A673 (cell line): ENCODE measurements around the gene CCDC116. TPM values are rescaled to one million over a fixed set of nuclear protein-coding genes. Genes with fewer than 3 reads are reported as not detected.

Source experiments
- BruUV-seq: library from RNA; stranded (reverse); fragments of 400-500 nt; replicated peaks from 2 replicates; lab custom pipeline; 2021; lab: Mats Ljungman, UMichigan
- CTCF ChIA-PET: fragments of 300-600 bp; sonication (Branson Sonifier 250); formaldehyde crosslinking; loops from one replicate; lab custom pipeline; 2022; ENCODE audit warnings: antibody characterized with exemption; lab: Charles Lee
- POLR2A ChIA-PET: fragments of 300-600 bp; sonication (Branson Sonifier 250); formaldehyde crosslinking; loops from one replicate; lab custom pipeline; 2022; ENCODE audit warnings: antibody characterized with exemption; ENCODE audit not compliant: low non-redundant PET; lab: Charles Lee
- DNase-seq: peaks from one replicate; pipeline ENCODE4 v3.0.0-alpha.2; 2015; ENCODE audit warnings: low spot score
- H3K27ac ChIP-seq: fragments of 200-600 bp; sonication (generic); 2 replicates; pipeline ENCODE4 v1.5.1; 2016; ENCODE audit warnings: mixed run types, low read depth, mild to moderate bottlenecking, mixed read lengths, antibody characterized with exemption, low read length; ENCODE audit not compliant: poor library complexity, severe bottlenecking
- H3K27me3 ChIP-seq: fragments of 200-600 bp; sonication (generic); replicated peaks from 2 replicates; pipeline ENCODE4 v1.6.1; 2017; ENCODE audit warnings: mixed run types, low read depth, mild to moderate bottlenecking, mixed read lengths, antibody characterized with exemption, low read length; ENCODE audit not compliant: insufficient read depth, poor library complexity
- H3K36me3 ChIP-seq: fragments of 200-600 bp; sonication (generic); 2 replicates; pipeline ENCODE4 v1.6.1; 2016; ENCODE audit warnings: mixed run types, mild to moderate bottlenecking, mixed read lengths, antibody characterized with exemption, low read length; ENCODE audit not compliant: insufficient read depth, poor library complexity, severe bottlenecking
- H3K4me1 ChIP-seq: fragments of 200-600 bp; sonication (generic); 2 replicates; pipeline ENCODE4 v1.6.1; 2017; ENCODE audit warnings: mixed run types, mild to moderate bottlenecking, mixed read lengths, antibody characterized with exemption, low read length; ENCODE audit not compliant: insufficient read depth, poor library complexity, severe bottlenecking
- H3K4me3 ChIP-seq: fragments of 200-600 bp; sonication (generic); 2 replicates; pipeline ENCODE4 v1.5.1; 2016; ENCODE audit warnings: low read depth, mixed run types, mild to moderate bottlenecking, mixed read lengths, low read length; ENCODE audit not compliant: poor library complexity, severe bottlenecking
- H3K9me3 ChIP-seq: fragments of 200-600 bp; sonication (generic); 2 replicates; pipeline ENCODE4 v1.6.1; 2016; ENCODE audit warnings: mixed run types, low read depth, mild to moderate bottlenecking, mixed read lengths, antibody characterized with exemption, low read length; ENCODE audit not compliant: poor library complexity, severe bottlenecking
- EZH2 ChIP-seq: fragments of 200-600 bp; sonication (generic); IDR thresholded peaks from 2 replicates; pipeline ENCODE4 v1.6.1; 2017; ENCODE audit warnings: borderline replicate concordance, low read depth, mild to moderate bottlenecking, mixed read lengths, antibody characterized with exemption, low read length; ENCODE audit not compliant: poor library complexity, severe bottlenecking
- intact Hi-C: fragments of 100-400 bp; cut with micrococcal nuclease; formaldehyde crosslinking; loops from one replicate; pipeline ENCODE4 v1.10.0; 2022; ENCODE audit not compliant: unreplicated experiment
- total RNA-seq: library from RNA; stranded (reverse); gene quantifications from 2 replicates; pipeline ENCODE4 v1.2.3, GENCODE V29; 2021
- TF ChIP-seq, protein P1 (sequence below): fragments of 300-800, 200-600 bp; sonication (generic); conservative IDR thresholded peaks from 2 replicates; pipeline ENCODE4 v1.5.1; 2017; ENCODE audit warnings: low read depth, mild to moderate bottlenecking, antibody characterized with exemption, low read length, moderate library complexity, mixed read lengths

The CCDC116 gene
- total RNA-seq, 1 experiment from 2014 or later, result 1.3 TPM

- H3K27me3 ChIP-seq, result no peaks in the 10 kb centered on the region
- peak overlapping the region; percentile 60 for H3K27ac ChIP-seq
- H3K9me3 ChIP-seq, result no peaks in the 10 kb centered on the region
- ChIA-PET CTCF (interaction anchor here (0.7 kb wide), 2 partner anchors 11 kb away, joined by 3 to 4 read pairs; no protein-coding TSS in a partner anchor), POLR2A (no interaction called here)
- DNase-seq, result peak; percentile 85
- H3K4me3 ChIP-seq, result peak overlapping the region; percentile 59
- H3K4me1 ChIP-seq, result no peaks in the 10 kb centered on the region
- TF ChIP-seq, protein P1, sequence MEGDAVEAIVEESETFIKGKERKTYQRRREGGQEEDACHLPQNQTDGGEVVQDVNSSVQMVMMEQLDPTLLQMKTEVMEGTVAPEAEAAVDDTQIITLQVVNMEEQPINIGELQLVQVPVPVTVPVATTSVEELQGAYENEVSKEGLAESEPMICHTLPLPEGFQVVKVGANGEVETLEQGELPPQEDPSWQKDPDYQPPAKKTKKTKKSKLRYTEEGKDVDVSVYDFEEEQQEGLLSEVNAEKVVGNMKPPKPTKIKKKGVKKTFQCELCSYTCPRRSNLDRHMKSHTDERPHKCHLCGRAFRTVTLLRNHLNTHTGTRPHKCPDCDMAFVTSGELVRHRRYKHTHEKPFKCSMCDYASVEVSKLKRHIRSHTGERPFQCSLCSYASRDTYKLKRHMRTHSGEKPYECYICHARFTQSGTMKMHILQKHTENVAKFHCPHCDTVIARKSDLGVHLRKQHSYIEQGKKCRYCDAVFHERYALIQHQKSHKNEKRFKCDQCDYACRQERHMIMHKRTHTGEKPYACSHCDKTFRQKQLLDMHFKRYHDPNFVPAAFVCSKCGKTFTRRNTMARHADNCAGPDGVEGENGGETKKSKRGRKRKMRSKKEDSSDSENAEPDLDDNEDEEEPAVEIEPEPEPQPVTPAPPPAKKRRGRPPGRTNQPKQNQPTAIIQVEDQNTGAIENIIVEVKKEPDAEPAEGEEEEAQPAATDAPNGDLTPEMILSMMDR, result peak; percentile 43
- TF ChIP-seq EZH2, result no peak
- peaks cover 16% of the 10 kb centered on the region for H3K36me3 ChIP-seq
- BruUV-seq, result no TSS peak
- intact Hi-C loops, result no loop called here
Measured at GRCh38 chr22:21657360-21658032, 24.9 kb downstream of the CCDC116 start.

DNA sequence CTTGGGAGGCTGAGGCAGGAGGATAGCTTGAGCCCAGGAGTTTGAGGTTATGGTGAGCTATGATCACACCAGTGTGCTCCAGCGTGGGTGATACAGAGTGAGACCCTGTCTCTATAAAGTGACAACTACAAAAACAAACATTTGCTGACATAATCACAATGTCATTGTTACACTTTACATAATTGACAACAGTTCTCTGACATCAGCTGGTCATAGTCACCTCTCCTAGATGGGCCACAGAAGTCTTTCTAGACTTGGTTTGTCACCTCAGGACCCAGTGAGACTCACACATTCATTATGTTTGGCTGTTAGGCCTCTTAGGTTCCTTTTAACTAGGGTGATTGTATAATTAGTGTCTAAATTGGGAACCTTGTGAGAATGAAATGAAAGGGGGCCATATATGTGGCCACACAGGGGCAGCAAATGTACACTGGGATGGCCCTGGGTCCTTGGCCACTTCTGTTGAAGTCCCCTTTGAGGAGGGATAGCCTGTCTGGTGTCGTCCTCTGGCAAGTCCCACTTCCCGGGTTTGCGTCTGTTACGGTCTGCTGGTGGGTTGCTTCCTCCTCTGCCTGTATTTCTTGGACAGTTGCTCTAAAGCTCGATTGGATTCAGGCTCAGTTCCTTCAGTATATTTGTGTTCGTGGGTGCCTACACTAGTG lies 27.4 kb downstream of the CCDC116 start:
- H3K27me3 ChIP-seq, result no peaks in the 10 kb centered on the region
- POLR2A ChIA-PET, result no interaction called here
- CTCF ChIA-PET, result no interaction called here
- H3K4me3 ChIP-seq, result no peak overlapping the region
- TF ChIP-seq, protein P1, result no peak
- TF ChIP-seq EZH2, result no peak
- intact Hi-C loops, result no loop called here
- BruUV-seq, result no TSS peak
- H3K27ac ChIP-seq, result no peak overlapping the region
- peaks cover under 1% of the 10 kb centered on the region for H3K36me3 ChIP-seq
- no peak for DNase-seq
- no peaks in the 10 kb centered on the region for H3K9me3 ChIP-seq
- H3K4me1 ChIP-seq, result no peaks in the 10 kb centered on the region

- no peak overlapping the region for H3K27ac ChIP-seq
- CTCF ChIA-PET, result no interaction called here
- no peaks in the 10 kb centered on the region for H3K4me1 ChIP-seq
- no TSS peak for BruUV-seq
- H3K9me3 ChIP-seq, result no peaks in the 10 kb centered on the region
- no peaks in the 10 kb centered on the region for H3K36me3 ChIP-seq
- H3K4me3 ChIP-seq, result no peak overlapping the region
- intact Hi-C loops, result no loop called here
- DNase-seq, result no peak
- H3K27me3 ChIP-seq, result no peaks in the 10 kb centered on the region
- no peak for TF ChIP-seq EZH2
- TF ChIP-seq, protein P1, result no peak
- POLR2A ChIA-PET, result no interaction called here
Measured at GRCh38 chr22:21660904-21661303, 28.3 kb downstream of the CCDC116 start.
